Gastrocnemius medialis (tissue), 4 donors: ENCODE results near the gene SPTBN5.

Experiments
- POLR2A ChIP-seq, 2 donors: fragments of 450-650 bp; IDR thresholded peaks; one replicate each; pipeline ENCODE4 v1.6.1; 2017; ENCODE audit warnings: antibody characterized with exemption in 2 of 2, mild to moderate bottlenecking in 2 of 2, moderate library complexity in 2 of 2
- TF ChIP-seq, protein P1 (sequence below), 5 experiments: fragments of 450-650 bp in 3 of 5; fragments of 200-600 bp in 2 of 5; sonication (generic) in 2 of 5; IDR thresholded peaks in 4 of 5; conservative IDR thresholded peaks in 1 of 5; 1 replicate in 4 of 5; 2 replicates in 1 of 5; pipeline ENCODE4 v1.5.1; 2016 to 2019; ENCODE audit warnings: antibody characterized with exemption in 5 of 5, mild to moderate bottlenecking in 3 of 5, moderate library complexity in 3 of 5

DNA sequence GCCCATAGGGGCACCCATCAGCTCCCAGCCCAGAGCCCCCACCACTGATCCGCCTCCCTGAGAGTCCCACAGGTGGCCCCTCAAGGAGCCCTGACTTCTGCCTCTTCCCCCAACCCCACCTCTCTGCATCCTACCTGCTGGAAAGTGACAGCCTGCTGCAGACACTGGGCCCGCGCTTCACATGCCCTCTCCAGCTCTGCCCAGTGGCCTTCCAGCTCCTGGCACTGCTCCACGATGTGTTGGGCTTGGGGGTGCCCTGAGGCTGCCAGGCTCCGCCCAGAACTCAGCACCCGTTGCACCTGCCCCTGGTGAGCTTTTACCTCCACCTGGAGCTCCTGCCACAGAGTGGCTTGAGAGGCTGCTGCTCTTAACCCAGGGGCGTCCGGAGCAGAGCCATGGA is 20.1 kb downstream of the SPTBN5 start:
- TF ChIP-seq, protein P1, sequence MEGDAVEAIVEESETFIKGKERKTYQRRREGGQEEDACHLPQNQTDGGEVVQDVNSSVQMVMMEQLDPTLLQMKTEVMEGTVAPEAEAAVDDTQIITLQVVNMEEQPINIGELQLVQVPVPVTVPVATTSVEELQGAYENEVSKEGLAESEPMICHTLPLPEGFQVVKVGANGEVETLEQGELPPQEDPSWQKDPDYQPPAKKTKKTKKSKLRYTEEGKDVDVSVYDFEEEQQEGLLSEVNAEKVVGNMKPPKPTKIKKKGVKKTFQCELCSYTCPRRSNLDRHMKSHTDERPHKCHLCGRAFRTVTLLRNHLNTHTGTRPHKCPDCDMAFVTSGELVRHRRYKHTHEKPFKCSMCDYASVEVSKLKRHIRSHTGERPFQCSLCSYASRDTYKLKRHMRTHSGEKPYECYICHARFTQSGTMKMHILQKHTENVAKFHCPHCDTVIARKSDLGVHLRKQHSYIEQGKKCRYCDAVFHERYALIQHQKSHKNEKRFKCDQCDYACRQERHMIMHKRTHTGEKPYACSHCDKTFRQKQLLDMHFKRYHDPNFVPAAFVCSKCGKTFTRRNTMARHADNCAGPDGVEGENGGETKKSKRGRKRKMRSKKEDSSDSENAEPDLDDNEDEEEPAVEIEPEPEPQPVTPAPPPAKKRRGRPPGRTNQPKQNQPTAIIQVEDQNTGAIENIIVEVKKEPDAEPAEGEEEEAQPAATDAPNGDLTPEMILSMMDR (IDR thresholded peaks at IDR 0.05 in 4 of 5, conservative IDR thresholded peaks at IDR 0.05 in 1 of 5) = no peak
- no peak for TF ChIP-seq POLR2A (IDR thresholded peaks at IDR 0.05)
